Measurements from ENCODE around the gene CYP4V2.

DNA sequence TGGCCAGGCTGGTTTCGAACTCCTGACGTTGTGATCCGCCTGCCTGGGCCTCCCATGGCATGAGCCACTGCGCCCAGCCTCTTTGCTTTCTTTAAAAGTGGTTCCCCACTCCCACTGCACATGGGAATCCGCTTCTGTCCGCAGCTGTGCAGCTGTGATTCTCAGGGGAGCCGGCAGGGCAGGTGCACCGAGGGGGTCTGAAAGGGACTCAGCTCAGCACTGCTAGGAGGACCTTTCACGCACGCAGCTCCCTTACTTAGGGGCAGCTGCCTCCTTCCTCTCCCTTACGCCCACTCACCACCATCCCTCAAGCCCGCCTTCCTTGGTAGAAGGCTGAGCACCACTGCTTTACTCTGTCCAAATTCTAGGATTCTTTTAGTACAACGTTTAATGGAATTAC is 40.4 kb upstream of the CYP4V2 start:
- TF ChIP-seq, protein P1, sequence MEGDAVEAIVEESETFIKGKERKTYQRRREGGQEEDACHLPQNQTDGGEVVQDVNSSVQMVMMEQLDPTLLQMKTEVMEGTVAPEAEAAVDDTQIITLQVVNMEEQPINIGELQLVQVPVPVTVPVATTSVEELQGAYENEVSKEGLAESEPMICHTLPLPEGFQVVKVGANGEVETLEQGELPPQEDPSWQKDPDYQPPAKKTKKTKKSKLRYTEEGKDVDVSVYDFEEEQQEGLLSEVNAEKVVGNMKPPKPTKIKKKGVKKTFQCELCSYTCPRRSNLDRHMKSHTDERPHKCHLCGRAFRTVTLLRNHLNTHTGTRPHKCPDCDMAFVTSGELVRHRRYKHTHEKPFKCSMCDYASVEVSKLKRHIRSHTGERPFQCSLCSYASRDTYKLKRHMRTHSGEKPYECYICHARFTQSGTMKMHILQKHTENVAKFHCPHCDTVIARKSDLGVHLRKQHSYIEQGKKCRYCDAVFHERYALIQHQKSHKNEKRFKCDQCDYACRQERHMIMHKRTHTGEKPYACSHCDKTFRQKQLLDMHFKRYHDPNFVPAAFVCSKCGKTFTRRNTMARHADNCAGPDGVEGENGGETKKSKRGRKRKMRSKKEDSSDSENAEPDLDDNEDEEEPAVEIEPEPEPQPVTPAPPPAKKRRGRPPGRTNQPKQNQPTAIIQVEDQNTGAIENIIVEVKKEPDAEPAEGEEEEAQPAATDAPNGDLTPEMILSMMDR (IDR thresholded peaks at IDR 0.05): no peak
- TF ChIP-seq POLR2A (IDR thresholded peaks at IDR 0.05) (no peak), EP300 (IDR thresholded peaks at IDR 0.05; ENCODE audit: low read depth) (no peak), POLR2AphosphoS5 (IDR thresholded peaks at IDR 0.05) (no peak)

All from transverse colon (tissue), 4 donors.